Measurements from ENCODE around the gene GOLGA8F.
"Not testable (repeated sequence)": the region's sequence is repeated elsewhere in the genome, so short reads cannot be mapped to it uniquely, and the experiment has no call there.

GOLGA8F gene

GRCh38 chr15:28378364-28378763 lies at the start of gene GOLGA8F:
GOLGA8F (plus strand) TSS chr15:28378664; CDS start chr15:28378762, 98 bp downstream.
- not testable (repeated sequence) for DNase-seq

GRCh38 chr15:28357984-28358383 lies 20.5 kb upstream of the GOLGA8F start, which contains the start of gene GOLGA6L24:
GOLGA6L24 (minus strand) TSS chr15:28358084; CDS start chr15:28358023, 61 bp downstream.
- not testable (repeated sequence) for DNase-seq

DNA sequence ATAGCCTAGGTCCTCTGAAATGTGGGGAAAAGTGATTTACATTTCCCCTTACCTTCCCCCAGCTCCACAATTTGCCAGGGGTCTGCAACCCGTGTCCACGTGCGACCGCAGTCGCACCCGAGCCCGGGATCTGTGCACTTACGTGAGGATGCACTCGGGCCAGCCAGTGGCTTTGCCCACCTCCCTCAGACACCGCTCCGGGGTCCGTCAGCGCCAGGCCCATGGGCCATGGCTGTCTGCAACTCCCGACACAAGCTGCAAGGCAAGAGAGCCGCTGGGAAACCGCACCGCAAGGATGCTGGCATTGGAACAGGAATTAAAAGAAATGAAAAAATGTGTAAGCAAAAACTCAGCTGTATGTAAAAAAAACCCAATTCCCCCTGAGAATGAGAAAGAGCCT lies 13.0 kb upstream of the GOLGA8F start:
- not testable (repeated sequence) for DNase-seq

DNA sequence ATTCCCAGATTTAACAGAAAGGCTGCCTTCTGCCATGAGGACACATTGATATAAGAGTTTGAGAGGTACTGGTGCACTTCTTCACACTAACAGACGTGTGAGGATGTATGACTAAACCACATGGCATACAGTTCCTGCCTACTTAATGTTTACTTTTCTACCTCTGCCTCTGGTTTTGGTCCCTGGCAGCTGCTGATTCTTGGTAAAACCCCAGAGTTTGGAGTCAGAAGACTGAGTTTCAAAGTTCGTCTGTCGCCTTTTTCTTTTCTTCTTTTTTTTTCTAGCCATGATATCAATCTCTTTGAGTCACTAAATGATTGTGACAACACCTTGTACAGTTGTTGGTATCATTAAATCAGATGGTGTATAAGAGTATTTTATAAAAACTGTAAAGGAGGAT lies 1.6 kb downstream of the GOLGA8F start:
- DNase-seq: not testable (repeated sequence)

- not testable (repeated sequence) for DNase-seq
These were observed 17.6 kb downstream of the GOLGA8F start for GRCh38 chr15:28396022-28396421.

DNA sequence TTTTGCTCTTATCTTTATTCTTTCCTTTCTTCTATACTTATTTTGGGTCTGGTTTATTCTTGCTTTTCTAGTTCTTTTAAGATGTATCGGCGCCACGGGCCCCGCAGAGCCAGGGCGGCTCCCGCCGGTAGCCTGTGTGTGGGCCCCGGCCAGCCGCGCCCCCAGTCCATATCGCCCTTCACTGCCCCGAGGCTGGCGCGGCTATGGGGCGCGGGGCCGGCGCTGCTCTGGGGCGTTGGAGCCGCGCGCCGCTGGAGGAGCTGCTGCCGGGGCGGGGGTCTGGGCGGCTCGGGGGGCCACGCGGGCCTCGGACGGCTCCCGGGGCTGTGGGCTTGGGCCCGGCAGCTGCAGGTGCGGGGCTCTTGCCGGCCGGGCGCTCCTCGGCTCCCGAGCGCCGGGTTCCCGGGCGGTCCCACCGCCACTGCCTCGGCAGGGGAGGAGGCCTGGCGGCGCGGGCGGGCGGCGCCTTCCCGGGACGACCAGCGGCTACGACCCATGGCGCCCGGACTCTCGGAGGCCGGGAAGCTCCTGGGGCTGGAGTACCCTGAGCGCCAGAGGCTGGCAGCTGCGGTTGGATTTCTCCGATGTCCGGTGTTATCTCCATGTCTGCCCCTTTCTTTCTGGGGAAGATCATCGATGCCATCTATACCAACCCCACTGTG lies 24.4 kb downstream of the GOLGA8F start:
- DNase-seq: not testable (repeated sequence)

GRCh38 chr15:28420470-28420869 lies 42.0 kb downstream of the GOLGA8F start:
- DNase-seq: not testable (repeated sequence)

- DNase-seq: not testable (repeated sequence)
These were observed 57.1 kb downstream of the GOLGA8F start for GRCh38 chr15:28435594-28435993.
